ENCODE measurements around the gene TBC1D17.

TBC1D17 gene

DNA sequence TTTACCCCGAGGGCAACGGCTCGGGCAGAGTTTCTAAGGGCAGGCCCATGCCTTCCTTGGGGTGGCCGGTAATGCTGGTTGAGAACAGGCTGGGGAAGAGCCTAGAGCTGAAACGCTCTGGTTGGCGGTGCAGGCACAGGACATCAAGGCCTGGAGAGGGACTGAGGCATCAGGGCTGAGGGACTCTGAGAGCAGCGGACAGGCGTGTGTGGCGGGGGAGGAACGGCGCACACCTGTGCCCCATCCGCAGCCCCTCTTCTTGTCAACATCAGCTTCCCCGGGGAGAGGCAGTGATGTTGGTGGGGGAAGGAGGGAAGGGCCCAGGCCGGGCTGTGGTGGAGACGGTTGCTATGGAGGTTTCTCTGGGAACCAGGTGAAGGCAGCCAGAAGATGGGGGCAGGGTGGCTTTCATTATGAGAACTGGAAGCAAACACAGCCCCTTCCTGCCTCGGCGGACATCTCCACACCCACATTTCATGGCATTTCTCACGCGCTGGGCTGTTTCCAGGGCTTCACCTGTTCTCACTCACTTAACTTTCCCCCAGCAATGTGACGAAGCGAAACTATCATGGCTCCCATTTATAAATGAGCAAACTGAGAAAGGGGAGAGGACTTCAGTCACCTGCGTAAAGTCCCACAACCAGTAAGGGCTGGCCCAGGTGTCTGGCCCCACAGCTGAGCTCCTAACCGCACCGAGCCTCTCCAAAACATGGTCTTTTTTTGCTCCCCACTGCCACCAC lies 43.3 kb downstream of the TBC1D17 start:
- Histone ChIP-seq H3K9me3 (ENCODE audit: insufficient read depth, low read depth, low read length) (no peaks in the 10 kb centered on the region), H3K9me2 (replicated peaks; ENCODE audit: low read depth, low read length) (no peaks in the 10 kb centered on the region), H3K36me3 (ENCODE audit: insufficient read depth, low read length) (peaks cover 54% of the 10 kb centered on the region; the same call in 1 of the 2 replicates), H2AFZ (ENCODE audit: low read length) (no peak overlapping the region), H3K79me2 (ENCODE audit: insufficient read depth, low read length) (peaks cover 99% of the 10 kb centered on the region), H4K20me1 (ENCODE audit: insufficient read depth, low read length, poor library complexity, severe bottlenecking) (peaks cover 92% of the 10 kb centered on the region), H3F3A (ENCODE audit: low read depth) (no peaks in the 10 kb centered on the region), H3K4me2 (ENCODE audit: low read depth, low read length, poor library complexity, severe bottlenecking) (peak overlapping the region; percentile 96), H3K4me3 (ENCODE audit: low read length, poor library complexity, severe bottlenecking) (no peak overlapping the region), H3K27me3 (ENCODE audit: insufficient read depth, low read length, poor library complexity, severe bottlenecking) (no peaks in the 10 kb centered on the region), H3K4me1 (ENCODE audit: insufficient read depth, low read length, poor library complexity, severe bottlenecking) (peaks cover 43% of the 10 kb centered on the region), H3K9ac (ENCODE audit: low read depth, low read length, poor library complexity, severe bottlenecking) (no peak overlapping the region)
- TF ChIP-seq, protein P1, sequence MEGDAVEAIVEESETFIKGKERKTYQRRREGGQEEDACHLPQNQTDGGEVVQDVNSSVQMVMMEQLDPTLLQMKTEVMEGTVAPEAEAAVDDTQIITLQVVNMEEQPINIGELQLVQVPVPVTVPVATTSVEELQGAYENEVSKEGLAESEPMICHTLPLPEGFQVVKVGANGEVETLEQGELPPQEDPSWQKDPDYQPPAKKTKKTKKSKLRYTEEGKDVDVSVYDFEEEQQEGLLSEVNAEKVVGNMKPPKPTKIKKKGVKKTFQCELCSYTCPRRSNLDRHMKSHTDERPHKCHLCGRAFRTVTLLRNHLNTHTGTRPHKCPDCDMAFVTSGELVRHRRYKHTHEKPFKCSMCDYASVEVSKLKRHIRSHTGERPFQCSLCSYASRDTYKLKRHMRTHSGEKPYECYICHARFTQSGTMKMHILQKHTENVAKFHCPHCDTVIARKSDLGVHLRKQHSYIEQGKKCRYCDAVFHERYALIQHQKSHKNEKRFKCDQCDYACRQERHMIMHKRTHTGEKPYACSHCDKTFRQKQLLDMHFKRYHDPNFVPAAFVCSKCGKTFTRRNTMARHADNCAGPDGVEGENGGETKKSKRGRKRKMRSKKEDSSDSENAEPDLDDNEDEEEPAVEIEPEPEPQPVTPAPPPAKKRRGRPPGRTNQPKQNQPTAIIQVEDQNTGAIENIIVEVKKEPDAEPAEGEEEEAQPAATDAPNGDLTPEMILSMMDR (conservative IDR thresholded peaks at IDR 0.05; ENCODE audit: low read length): no peak
- TF ChIP-seq EZH2phosphoT487 (IDR thresholded peaks at IDR 0.05; ENCODE audit: borderline replicate concordance): no peak

DNA sequence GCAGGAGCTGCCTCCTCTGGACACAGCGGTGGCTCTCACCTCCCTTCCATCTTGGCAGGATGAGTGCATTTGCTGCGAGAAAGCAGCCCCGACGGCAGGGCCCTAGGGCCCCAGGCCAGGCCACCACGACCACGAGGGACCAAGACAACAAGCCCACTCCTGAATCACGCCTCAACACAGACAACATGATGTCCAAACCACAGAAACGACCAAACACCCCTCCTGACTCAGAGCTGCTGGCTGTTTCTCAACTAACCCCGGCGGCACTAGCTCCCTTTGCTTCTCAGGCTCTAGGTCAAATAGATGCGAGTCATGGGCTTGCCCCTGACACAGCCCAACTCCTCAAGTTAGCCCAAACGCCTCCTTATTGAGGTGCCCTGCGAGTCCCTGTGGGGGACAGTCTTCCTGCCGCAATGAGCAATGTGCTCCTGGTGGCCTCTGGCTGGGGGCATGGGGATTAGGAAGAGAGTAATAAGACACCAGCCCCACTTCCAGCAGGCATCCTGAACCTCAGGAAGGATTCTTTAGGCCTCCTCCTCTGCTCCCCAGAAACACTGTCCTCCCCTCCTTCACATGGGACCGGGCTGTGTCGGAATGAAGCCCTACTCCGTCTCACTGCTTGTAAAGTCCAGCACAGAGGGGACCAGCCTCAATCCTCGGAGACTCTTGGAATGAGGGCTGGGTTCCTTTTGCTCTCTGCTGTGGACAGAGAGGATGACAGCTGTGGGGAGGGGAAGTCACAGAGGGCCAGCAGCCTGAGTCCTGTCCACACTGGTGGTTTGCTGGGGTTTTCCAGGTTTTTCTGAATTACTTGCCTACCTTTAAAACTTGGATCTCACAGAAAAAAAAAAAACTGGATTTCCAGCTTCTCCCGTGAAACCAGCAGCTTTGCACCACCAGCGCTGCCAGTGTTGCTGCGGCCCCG lies 44.6 kb downstream of the TBC1D17 start:
- H3K79me2 ChIP-seq (ENCODE audit: insufficient read depth, low read length): peaks cover 99% of the 10 kb centered on the region
- H3K4me3 ChIP-seq (ENCODE audit: low read length, poor library complexity, severe bottlenecking): peak overlapping the region; percentile 20
- no peaks in the 10 kb centered on the region for H3F3A ChIP-seq (ENCODE audit: low read depth)
- TF ChIP-seq, protein P1 (conservative IDR thresholded peaks at IDR 0.05; ENCODE audit: low read length): no peak
- TF ChIP-seq EZH2phosphoT487 (IDR thresholded peaks at IDR 0.05; ENCODE audit: borderline replicate concordance): no peak
- no peak overlapping the region for H3K9ac ChIP-seq (ENCODE audit: low read depth, low read length, poor library complexity, severe bottlenecking)
- no peaks in the 10 kb centered on the region for H3K9me3 ChIP-seq (ENCODE audit: insufficient read depth, low read depth, low read length)
- H2AFZ ChIP-seq (ENCODE audit: low read length): no peak overlapping the region
- peak overlapping the region; percentile 96 for H3K4me2 ChIP-seq (ENCODE audit: low read depth, low read length, poor library complexity, severe bottlenecking)
- H3K36me3 ChIP-seq (ENCODE audit: insufficient read depth, low read length): peaks cover 49% of the 10 kb centered on the region; the same call in 1 of the 2 replicates
- H4K20me1 ChIP-seq (ENCODE audit: insufficient read depth, low read length, poor library complexity, severe bottlenecking): peaks cover 92% of the 10 kb centered on the region
- H3K9me2 ChIP-seq (replicated peaks; ENCODE audit: low read depth, low read length): no peaks in the 10 kb centered on the region
- H3K4me1 ChIP-seq (ENCODE audit: insufficient read depth, low read length, poor library complexity, severe bottlenecking): peaks cover 48% of the 10 kb centered on the region
- H3K27me3 ChIP-seq (ENCODE audit: insufficient read depth, low read length, poor library complexity, severe bottlenecking): no peaks in the 10 kb centered on the region

DNA sequence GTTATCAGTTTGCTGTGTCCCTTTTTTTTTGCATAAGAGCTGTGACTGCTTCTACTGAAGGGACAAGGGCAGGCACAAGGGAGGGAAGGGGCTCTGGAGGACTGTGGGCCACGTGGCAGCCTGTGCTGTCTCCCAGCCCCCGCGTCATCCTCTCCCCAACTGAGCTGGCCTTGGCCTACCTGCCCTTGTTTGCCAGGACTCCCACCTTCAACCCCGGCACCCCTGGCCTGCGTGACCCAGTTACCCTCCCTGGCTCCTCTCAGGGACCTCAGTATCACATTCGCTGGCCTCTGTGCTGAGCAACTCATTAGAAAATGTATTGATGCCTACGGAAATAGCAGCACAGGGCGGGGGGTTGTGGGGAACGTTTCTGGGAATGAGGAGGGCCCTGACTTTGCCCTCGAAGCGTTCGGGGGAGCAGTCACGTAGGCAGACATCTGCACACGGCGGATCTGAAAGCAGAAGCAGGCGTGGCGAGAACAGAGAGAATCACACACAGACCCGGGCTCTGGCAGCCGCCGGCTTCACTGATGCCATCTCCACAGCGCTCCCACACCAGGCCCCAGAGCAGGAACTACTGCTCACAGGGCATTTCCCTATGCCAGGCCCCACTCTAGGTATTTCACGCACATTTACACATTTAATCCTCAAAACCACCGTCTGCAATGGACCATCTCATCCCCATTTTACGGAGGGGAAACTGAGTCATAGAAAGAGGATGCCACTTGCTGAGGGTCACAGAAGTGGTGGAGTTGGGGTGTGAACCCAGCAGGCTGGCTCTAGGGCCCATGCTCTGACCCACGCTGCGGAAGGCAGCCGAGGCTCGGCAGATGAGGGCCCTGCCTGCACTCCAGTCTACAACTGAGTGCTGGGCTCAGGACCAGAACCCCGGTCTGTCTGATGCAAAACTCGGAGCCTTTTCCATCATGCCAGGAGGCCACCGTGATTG lies 45.8 kb downstream of the TBC1D17 start:
- Histone ChIP-seq H3K4me2 (ENCODE audit: low read depth, low read length, poor library complexity, severe bottlenecking) (peak overlapping the region; percentile 96), H3K9me3 (ENCODE audit: insufficient read depth, low read depth, low read length) (no peaks in the 10 kb centered on the region), H3K9ac (ENCODE audit: low read depth, low read length, poor library complexity, severe bottlenecking) (peak overlapping the region; percentile 65), H3K9me2 (replicated peaks; ENCODE audit: low read depth, low read length) (no peaks in the 10 kb centered on the region), H2AFZ (ENCODE audit: low read length) (no peak overlapping the region), H4K20me1 (ENCODE audit: insufficient read depth, low read length, poor library complexity, severe bottlenecking) (peaks cover 93% of the 10 kb centered on the region), H3F3A (ENCODE audit: low read depth) (no peaks in the 10 kb centered on the region), H3K27me3 (ENCODE audit: insufficient read depth, low read length, poor library complexity, severe bottlenecking) (no peaks in the 10 kb centered on the region), H3K36me3 (ENCODE audit: insufficient read depth, low read length) (peaks cover 38% of the 10 kb centered on the region; the same call in 1 of the 2 replicates), H3K79me2 (ENCODE audit: insufficient read depth, low read length) (peaks cover 99% of the 10 kb centered on the region), H3K4me1 (ENCODE audit: insufficient read depth, low read length, poor library complexity, severe bottlenecking) (peaks cover 56% of the 10 kb centered on the region), H3K4me3 (ENCODE audit: low read length, poor library complexity, severe bottlenecking) (peak overlapping the region; percentile 69)
- TF ChIP-seq, protein P1 (conservative IDR thresholded peaks at IDR 0.05; ENCODE audit: low read length): no peak
- TF ChIP-seq EZH2phosphoT487 (IDR thresholded peaks at IDR 0.05; ENCODE audit: borderline replicate concordance): no peak

Measured in Loucy (cell line).